CD1c-positive myeloid dendritic cell (primary cell): ENCODE data around the gene EXOSC6.
"Not testable (repeated sequence)": the region's sequence is repeated elsewhere in the genome, so short reads cannot be mapped to it uniquely, and the experiment has no call there.

ENCODE experiments used
- DNase-seq: peaks from one replicate; pipeline ENCODE4 v3.0.0-alpha.2; 2016; ENCODE audit errors: extremely low spot score

Gene EXOSC6

GRCh38 chr16:70251629-70252354 is at the start of gene EXOSC6:
TSS of gene EXOSC6 (minus strand) at chr16:70251940. CDS start at chr16:70251900, 40 bp downstream.
- DNase-seq = peak; percentile 97

- DNase-seq = no peak
These were observed 49.4 kb upstream of the EXOSC6 start for GRCh38 chr16:70301121-70301520.

- DNase-seq = peak; percentile 79
These were observed 47.5 kb upstream of the EXOSC6 start, which contains the start of gene DDX19B for GRCh38 chr16:70298988-70299938. TSS of gene DDX19B (plus strand) at chr16:70299186. CDS start at chr16:70299298, 112 bp downstream.

- no peak for DNase-seq
These were observed 43.9 kb upstream of the EXOSC6 start for GRCh38 chr16:70295634-70296033.

GRCh38 chr16:70294385-70295025 is 42.8 kb upstream of the EXOSC6 start:
- no peak for DNase-seq

- not testable (repeated sequence) for DNase-seq
These were observed 40.4 kb upstream of the EXOSC6 start for GRCh38 chr16:70292148-70292547.

GRCh38 chr16:70290949-70291519 is 39.3 kb upstream of the EXOSC6 start:
- DNase-seq = no peak

- DNase-seq = peak; percentile 98
These were observed 37.7 kb upstream of the EXOSC6 start, which contains the start of gene AARS1 for GRCh38 chr16:70289229-70290094. TSS of gene AARS1 (minus strand) at chr16:70289506. CDS start at chr16:70282763, 6,743 bp downstream.

GRCh38 chr16:70287304-70287971 is 35.7 kb upstream of the EXOSC6 start:
- DNase-seq = not testable (repeated sequence)

GRCh38 chr16:70276392-70276791 is 24.7 kb upstream of the EXOSC6 start:
- no peak for DNase-seq

- DNase-seq = no peak
These were observed 20.0 kb upstream of the EXOSC6 start for GRCh38 chr16:70271696-70272095.

GRCh38 chr16:70270176-70270575 is 18.4 kb upstream of the EXOSC6 start:
- no peak for DNase-seq

GRCh38 chr16:70269471-70269870 is 17.7 kb upstream of the EXOSC6 start:
- no peak for DNase-seq

- not testable (repeated sequence) for DNase-seq
These were observed 16.2 kb upstream of the EXOSC6 start for GRCh38 chr16:70267922-70268321.

GRCh38 chr16:70267516-70267915 is 15.8 kb upstream of the EXOSC6 start:
- DNase-seq = peak; percentile 54

- DNase-seq = not testable (repeated sequence)
These were observed 8.2 kb upstream of the EXOSC6 start for GRCh38 chr16:70259903-70260302.

GRCh38 chr16:70258946-70259345 is 7.2 kb upstream of the EXOSC6 start:
- DNase-seq = no peak

GRCh38 chr16:70258065-70258464 is 6.3 kb upstream of the EXOSC6 start:
- no peak for DNase-seq

GRCh38 chr16:70257391-70257790 is 5.7 kb upstream of the EXOSC6 start:
- no peak for DNase-seq

- no peak for DNase-seq
These were observed 3.8 kb upstream of the EXOSC6 start for GRCh38 chr16:70255574-70255973.
